Measurements from ENCODE around the gene GNAT3. TPM values are rescaled to one million over a fixed set of nuclear protein-coding genes. Genes with fewer than 3 reads are reported as not detected.

Gene GNAT3
- total RNA-seq, 1 experiment from 2014 or later: not detected

GRCh38 chr7:80415522-80415921, 96.3 kb downstream of the GNAT3 start:
- no peaks in the 10 kb centered on the region for H3K4me1 Mint-ChIP-seq (ENCODE audit: low read depth, unreplicated experiment)
- H3K36me3 Mint-ChIP-seq (ENCODE audit: insufficient read depth, unreplicated experiment): no peaks in the 10 kb centered on the region
- no peak overlapping the region for H3K4me3 Mint-ChIP-seq (ENCODE audit: low read depth, unreplicated experiment)
- no peak for TF ChIP-seq CTCF (IDR thresholded peaks at IDR 0.05; ENCODE audit: unreplicated experiment)
- H3K27ac Mint-ChIP-seq (ENCODE audit: unreplicated experiment): no peak overlapping the region
- intact Hi-C loops (cut with micrococcal nuclease; ENCODE audit: unreplicated experiment): no loop called here
- DNase-seq: no peak
- BruUV-seq (replicated peaks): no TSS peak
- H3K9me3 Mint-ChIP-seq (ENCODE audit: low read depth, unreplicated experiment): peaks cover 2% of the 10 kb centered on the region
- H3K27me3 Mint-ChIP-seq (ENCODE audit: unreplicated experiment): no peaks in the 10 kb centered on the region
- CTCF ChIA-PET: no interaction called here

GRCh38 chr7:80415114-80415513, 96.8 kb downstream of the GNAT3 start:
- intact Hi-C loops (cut with micrococcal nuclease; ENCODE audit: unreplicated experiment): no loop called here
- Mint-ChIP-seq H3K4me1 (ENCODE audit: low read depth, unreplicated experiment) (no peaks in the 10 kb centered on the region), H3K36me3 (ENCODE audit: insufficient read depth, unreplicated experiment) (no peaks in the 10 kb centered on the region), H3K27me3 (ENCODE audit: unreplicated experiment) (no peaks in the 10 kb centered on the region), H3K9me3 (ENCODE audit: low read depth, unreplicated experiment) (peaks cover 2% of the 10 kb centered on the region), H3K27ac (ENCODE audit: unreplicated experiment) (no peak overlapping the region), H3K4me3 (ENCODE audit: low read depth, unreplicated experiment) (no peak overlapping the region)
- no TSS peak for BruUV-seq (replicated peaks)
- no peak for DNase-seq
- no peak for TF ChIP-seq CTCF (IDR thresholded peaks at IDR 0.05; ENCODE audit: unreplicated experiment)
- CTCF ChIA-PET: no interaction called here

DNA sequence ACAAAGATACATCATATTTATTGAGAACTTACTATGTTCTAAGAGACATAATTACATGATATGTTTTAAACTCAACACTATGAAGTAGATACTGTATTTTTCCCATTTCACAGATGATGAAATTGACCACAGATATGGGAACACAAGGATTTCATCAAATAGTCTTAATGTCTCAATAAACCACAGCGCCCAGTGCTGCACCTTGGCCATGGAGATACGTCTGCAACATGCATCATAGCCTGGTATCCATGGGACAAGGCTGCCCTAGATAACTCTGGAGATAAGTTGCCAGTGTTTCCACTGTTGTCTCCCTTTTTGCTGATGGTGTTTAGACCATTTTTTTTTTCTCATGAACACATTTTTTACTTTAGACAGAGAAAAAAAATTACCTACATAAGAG, 97.5 kb downstream of the GNAT3 start:
- intact Hi-C loops (cut with micrococcal nuclease; ENCODE audit: unreplicated experiment): no loop called here
- no peaks in the 10 kb centered on the region for H3K27me3 Mint-ChIP-seq (ENCODE audit: unreplicated experiment)
- H3K4me3 Mint-ChIP-seq (ENCODE audit: low read depth, unreplicated experiment): no peak overlapping the region
- CTCF ChIA-PET: no interaction called here
- DNase-seq: no peak
- BruUV-seq (replicated peaks): no TSS peak
- H3K27ac Mint-ChIP-seq (ENCODE audit: unreplicated experiment): no peak overlapping the region
- no peak for TF ChIP-seq CTCF (IDR thresholded peaks at IDR 0.05; ENCODE audit: unreplicated experiment)
- no peaks in the 10 kb centered on the region for H3K36me3 Mint-ChIP-seq (ENCODE audit: insufficient read depth, unreplicated experiment)
- peaks cover 2% of the 10 kb centered on the region for H3K9me3 Mint-ChIP-seq (ENCODE audit: low read depth, unreplicated experiment)
- H3K4me1 Mint-ChIP-seq (ENCODE audit: low read depth, unreplicated experiment): no peaks in the 10 kb centered on the region

GRCh38 chr7:80413383-80413945, 98.4 kb downstream of the GNAT3 start:
- no peak for DNase-seq
- TF ChIP-seq CTCF (IDR thresholded peaks at IDR 0.05; ENCODE audit: unreplicated experiment): no peak
- H3K27ac Mint-ChIP-seq (ENCODE audit: unreplicated experiment): no peak overlapping the region
- CTCF ChIA-PET: no interaction called here
- no peaks in the 10 kb centered on the region for H3K27me3 Mint-ChIP-seq (ENCODE audit: unreplicated experiment)
- no peaks in the 10 kb centered on the region for H3K4me1 Mint-ChIP-seq (ENCODE audit: low read depth, unreplicated experiment)
- intact Hi-C loops (cut with micrococcal nuclease; ENCODE audit: unreplicated experiment): no loop called here
- no peak overlapping the region for H3K4me3 Mint-ChIP-seq (ENCODE audit: low read depth, unreplicated experiment)
- BruUV-seq (replicated peaks): no TSS peak
- peaks cover 2% of the 10 kb centered on the region for H3K9me3 Mint-ChIP-seq (ENCODE audit: low read depth, unreplicated experiment)
- H3K36me3 Mint-ChIP-seq (ENCODE audit: insufficient read depth, unreplicated experiment): no peaks in the 10 kb centered on the region
